Keratinocyte (primary cell): ENCODE measurements around the gene CD164L2. TPM values are rescaled to one million over a fixed set of nuclear protein-coding genes. Genes with fewer than 3 reads are reported as not detected.

Source experiments
- DNase-seq: peaks from one replicate; pipeline ENCODE4 v3.0.0-alpha.2; 2011; ENCODE audit warnings: low read depth, missing footprints, low spot score
- FAIRE-seq: peaks from 2 replicates; lab custom pipeline; 2011; peaks lifted over from hg19 to GRCh38; lab: Jason Lieb, UNC
- H2AFZ ChIP-seq: 2 replicates; pipeline ENCODE4 v1.6.0; 2012; ENCODE audit warnings: low read length, control low read depth, inconsistent platforms; ENCODE audit not compliant: control insufficient read depth
- H3K27ac ChIP-seq: 2 replicates; pipeline ENCODE4 v1.5.1; 2011; ENCODE audit warnings: low read length; ENCODE audit not compliant: control insufficient read depth, insufficient read depth
- H3K27me3 ChIP-seq: 3 replicates; pipeline ENCODE4 v1.6.0; 2011; ENCODE audit warnings: low read length; ENCODE audit not compliant: control insufficient read depth, insufficient read depth; ENCODE audit errors: extremely low read depth
- H3K36me3 ChIP-seq, 2 experiments: 2 replicates in 1 of 2; 3 replicates in 1 of 2; pipeline ENCODE4 v1.5.1; 2011; ENCODE audit warnings: low read length in 2 of 2, mild to moderate bottlenecking in 1 of 2; ENCODE audit not compliant: control insufficient read depth in 2 of 2, insufficient read depth in 2 of 2; ENCODE audit errors: extremely low read depth in 1 of 2
- H3K4me1 ChIP-seq: 3 replicates; pipeline ENCODE4 v1.5.1; 2011; ENCODE audit warnings: low read length; ENCODE audit not compliant: control insufficient read depth, insufficient read depth; ENCODE audit errors: extremely low read depth
- H3K4me2 ChIP-seq: 3 replicates; pipeline ENCODE4 v1.6.0; 2011; ENCODE audit warnings: low read depth, low read length; ENCODE audit not compliant: control insufficient read depth, insufficient read depth; ENCODE audit errors: extremely low read depth
- H3K4me3 ChIP-seq, 3 experiments: fragments of 200-600 bp in 1 of 3; sonication (generic) in 1 of 3; 2 replicates in 2 of 3; 3 replicates in 1 of 3; pipeline ENCODE4 v1.5.1; 2011 to 2016; ENCODE audit warnings: low read length in 3 of 3, mild to moderate bottlenecking in 3 of 3, control low read depth in 2 of 3, inconsistent platforms in 1 of 3, low read depth in 1 of 3, mixed read lengths in 1 of 3, mixed run types in 1 of 3, moderate library complexity in 1 of 3; ENCODE audit not compliant: control insufficient read depth in 2 of 3, insufficient read depth in 2 of 3; ENCODE audit errors: extremely low read depth in 1 of 3
- H3K79me2 ChIP-seq: 2 replicates; pipeline ENCODE4 v1.6.0; 2012; ENCODE audit warnings: low read length; ENCODE audit not compliant: control insufficient read depth, insufficient read depth
- H3K9ac ChIP-seq: 3 replicates; pipeline ENCODE4 v1.6.0; 2011; ENCODE audit warnings: low read length; ENCODE audit not compliant: control insufficient read depth, insufficient read depth; ENCODE audit errors: extremely low read depth
- H3K9me1 ChIP-seq: 3 replicates; pipeline ENCODE4 v1.6.0; 2011; ENCODE audit warnings: low read length; ENCODE audit not compliant: control insufficient read depth, insufficient read depth; ENCODE audit errors: extremely low read depth
- H3K9me3 ChIP-seq: 2 replicates; pipeline ENCODE4 v1.5.1; 2012; ENCODE audit warnings: low read depth, low read length; ENCODE audit not compliant: control insufficient read depth
- H4K20me1 ChIP-seq: 3 replicates; pipeline ENCODE4 v1.6.0; 2011; ENCODE audit warnings: low read length; ENCODE audit not compliant: control insufficient read depth, insufficient read depth; ENCODE audit errors: extremely low read depth
- EZH2 ChIP-seq: IDR thresholded peaks from one replicate; pipeline ENCODE4 v1.6.1; 2012; ENCODE audit warnings: inconsistent platforms, mild to moderate bottlenecking, low read length, moderate library complexity
- dilution Hi-C: fragments of 300-500 bp; cut with MboI; formaldehyde crosslinking; loops from one replicate; pipeline ENCODE4 v1.7.0; 2020; ENCODE audit warnings: low sequenced_read_pairs; ENCODE audit not compliant: extremely low pct_ligation_motif_present
- polyA plus RNA-seq, 5 experiments: library from polyadenylated mRNA; depleted of rRNA in 3 of 5; stranded (reverse) in 3 of 5; stranded (forward) in 1 of 5; unstranded in 1 of 5; fragments of >200 nt; gene quantifications; 1 replicate in 1 of 5; 2 replicates in 3 of 5; 3 replicates in 1 of 5; pipeline versions ENCODE4 v1.2.1 to v1.2.3, GENCODE V29; 2011 to 2012; ENCODE audit warnings: missing spikeins in 2 of 5, low read depth in 1 of 5, low replicate concordance in 1 of 5
- TF ChIP-seq, protein P1 (sequence below), 3 experiments: IDR thresholded peaks in 1 of 3; conservative IDR thresholded peaks in 1 of 3; optimal IDR thresholded peaks in 1 of 3; 2 replicates in 2 of 3; 3 replicates in 1 of 3; pipeline versions ENCODE3 to v1.5.1; 2011; ENCODE audit warnings: low read length in 3 of 3, mild to moderate bottlenecking in 3 of 3, moderate library complexity in 2 of 3, control low read depth in 1 of 3, inconsistent platforms in 1 of 3; ENCODE audit not compliant: insufficient read depth in 2 of 3; ENCODE audit errors: extremely low read depth in 1 of 3

The CD164L2 gene
- polyA plus RNA-seq, 1 donor (not counting 4 experiments of a cell fraction or from before 2014, with no cell fraction given): 2.7 TPM

- no peak for FAIRE-seq
Measured at GRCh38 chr1:27358928-27359313, 24.2 kb downstream of the CD164L2 start.

DNA sequence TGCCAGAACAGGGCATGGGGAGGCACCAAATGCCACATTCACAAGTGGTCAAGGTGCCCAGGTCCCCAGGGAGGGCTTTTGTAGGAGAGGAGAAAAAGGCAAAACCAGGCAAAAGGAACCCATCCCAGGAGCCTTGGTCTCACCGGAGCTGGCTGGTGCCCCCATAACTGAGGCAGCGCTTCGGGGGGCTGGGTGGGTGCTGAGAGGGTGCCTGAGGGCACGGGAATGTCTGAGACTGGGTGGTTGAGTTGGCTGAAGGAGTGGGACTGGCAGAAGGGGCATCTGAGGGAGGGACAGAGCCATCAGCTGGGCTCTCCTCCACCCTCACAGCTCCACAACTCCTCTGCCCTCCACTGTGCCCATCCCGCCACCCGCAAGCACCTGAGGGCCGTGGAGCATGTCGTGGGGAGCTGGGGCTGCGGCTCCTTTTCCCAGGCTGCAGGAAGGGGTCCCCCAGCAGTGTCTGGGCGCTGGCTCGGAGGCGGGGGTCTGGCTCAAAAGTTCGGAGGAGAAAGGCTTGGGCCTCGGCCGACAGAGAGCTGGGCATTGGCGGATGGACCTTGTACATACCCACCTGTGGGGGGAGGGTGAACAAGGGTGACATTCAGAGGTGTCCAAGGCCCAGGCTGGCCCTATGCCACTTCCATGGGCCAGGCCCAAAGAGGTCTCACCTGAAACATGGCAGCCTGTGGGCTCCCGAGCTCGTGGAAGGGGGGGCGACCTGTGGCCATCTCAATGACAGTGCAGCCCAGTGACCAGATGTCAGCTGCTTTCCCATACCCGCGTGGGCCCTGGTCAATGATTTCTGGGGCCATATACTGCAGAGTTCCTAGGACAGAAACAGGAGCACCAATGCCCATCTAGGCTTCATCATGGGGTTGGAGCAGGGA is 24.9 kb downstream of the CD164L2 start:
- no peaks in the 10 kb centered on the region for H3K79me2 ChIP-seq
- H3K27me3 ChIP-seq: no peaks in the 10 kb centered on the region
- peaks cover 6% of the 10 kb centered on the region for H3K4me1 ChIP-seq
- peaks cover 3% of the 10 kb centered on the region for H4K20me1 ChIP-seq
- no peaks in the 10 kb centered on the region for H3K9me1 ChIP-seq
- dilution Hi-C loops: no loop called here
- FAIRE-seq (no peak), DNase-seq (no peak)
- H3K27ac ChIP-seq: no peak overlapping the region
- TF ChIP-seq EZH2: no peak
- TF ChIP-seq, protein P1, sequence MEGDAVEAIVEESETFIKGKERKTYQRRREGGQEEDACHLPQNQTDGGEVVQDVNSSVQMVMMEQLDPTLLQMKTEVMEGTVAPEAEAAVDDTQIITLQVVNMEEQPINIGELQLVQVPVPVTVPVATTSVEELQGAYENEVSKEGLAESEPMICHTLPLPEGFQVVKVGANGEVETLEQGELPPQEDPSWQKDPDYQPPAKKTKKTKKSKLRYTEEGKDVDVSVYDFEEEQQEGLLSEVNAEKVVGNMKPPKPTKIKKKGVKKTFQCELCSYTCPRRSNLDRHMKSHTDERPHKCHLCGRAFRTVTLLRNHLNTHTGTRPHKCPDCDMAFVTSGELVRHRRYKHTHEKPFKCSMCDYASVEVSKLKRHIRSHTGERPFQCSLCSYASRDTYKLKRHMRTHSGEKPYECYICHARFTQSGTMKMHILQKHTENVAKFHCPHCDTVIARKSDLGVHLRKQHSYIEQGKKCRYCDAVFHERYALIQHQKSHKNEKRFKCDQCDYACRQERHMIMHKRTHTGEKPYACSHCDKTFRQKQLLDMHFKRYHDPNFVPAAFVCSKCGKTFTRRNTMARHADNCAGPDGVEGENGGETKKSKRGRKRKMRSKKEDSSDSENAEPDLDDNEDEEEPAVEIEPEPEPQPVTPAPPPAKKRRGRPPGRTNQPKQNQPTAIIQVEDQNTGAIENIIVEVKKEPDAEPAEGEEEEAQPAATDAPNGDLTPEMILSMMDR (optimal IDR thresholded peaks at IDR 0.05 in 1 of 3, IDR thresholded peaks at IDR 0.05 in 1 of 3, conservative IDR thresholded peaks at IDR 0.05 in 1 of 3; ENCODE audit: extremely low read depth in 1 of 3, insufficient read depth in 2 of 3, low read length in 3 of 3): no peak
- H3K9ac ChIP-seq: no peak overlapping the region
- no peaks in the 10 kb centered on the region for H3K9me3 ChIP-seq
- H3K36me3 ChIP-seq: peaks cover 21 to 42% of the 10 kb centered on the region in 2 experiments
- H3K4me3 ChIP-seq: no peak overlapping the region
- H3K4me2 ChIP-seq: no peak overlapping the region
- no peak overlapping the region for H2AFZ ChIP-seq

More at GRCh38 chr1:27358928-27359313, 24.2 kb downstream of the CD164L2 start:
- Histone ChIP-seq H3K4me2 (no peak overlapping the region), H3K9ac (no peak overlapping the region), H3K9me3 (no peaks in the 10 kb centered on the region), H3K4me3 (no peak overlapping the region), H3K36me3 (peaks cover 21 to 44% of the 10 kb centered on the region in 2 experiments), H3K27ac (no peak overlapping the region), H3K27me3 (no peaks in the 10 kb centered on the region), H4K20me1 (peaks cover 3% of the 10 kb centered on the region), H2AFZ (no peak overlapping the region), H3K4me1 (peaks cover 6% of the 10 kb centered on the region), H3K9me1 (no peaks in the 10 kb centered on the region), H3K79me2 (no peaks in the 10 kb centered on the region)
- no peak for DNase-seq
- dilution Hi-C loops: no loop called here
- TF ChIP-seq, protein P1 (optimal IDR thresholded peaks at IDR 0.05 in 1 of 3, IDR thresholded peaks at IDR 0.05 in 1 of 3, conservative IDR thresholded peaks at IDR 0.05 in 1 of 3; ENCODE audit: extremely low read depth in 1 of 3, insufficient read depth in 2 of 3, low read length in 3 of 3): no peak
- no peak for TF ChIP-seq EZH2
